Endodermal cell (in vitro differentiated cells): ENCODE results near the gene MYO16. TPM values are rescaled to one million over a fixed set of nuclear protein-coding genes. Genes with fewer than 3 reads are reported as not detected.

Experiments
- DNase-seq: peaks from one replicate; pipeline ENCODE4 v3.0.0-alpha.2; 2017
- H3K27ac ChIP-seq: 2 replicates; pipeline ENCODE4 v1.5.1; 2013; ENCODE audit warnings: mild to moderate bottlenecking, low read depth, low read length, moderate library complexity
- H3K27me3 ChIP-seq: 2 replicates; pipeline ENCODE4 v1.6.1; 2013; ENCODE audit warnings: mild to moderate bottlenecking, low read length, moderate library complexity; ENCODE audit not compliant: insufficient read depth, control insufficient read depth, poor library complexity, severe bottlenecking
- H3K36me3 ChIP-seq: 2 replicates; pipeline ENCODE4 v1.7.0; 2013; ENCODE audit warnings: mild to moderate bottlenecking, low read length, moderate library complexity; ENCODE audit not compliant: control insufficient read depth, insufficient read depth
- H3K4me1 ChIP-seq: one replicate; pipeline ENCODE4 v1.7.0; 2013; ENCODE audit warnings: low read length; ENCODE audit not compliant: control insufficient read depth, insufficient read depth
- H3K4me3 ChIP-seq: 2 replicates; pipeline ENCODE4 v1.5.1; 2013; ENCODE audit warnings: mild to moderate bottlenecking, low read length, moderate library complexity
- H3K9ac ChIP-seq: 2 replicates; pipeline ENCODE4 v1.6.1; 2013; ENCODE audit warnings: mild to moderate bottlenecking, low read length, moderate library complexity; ENCODE audit not compliant: poor library complexity, severe bottlenecking; ENCODE audit errors: extremely low read depth
- H3K9me3 ChIP-seq: 2 replicates; pipeline ENCODE4 v1.6.1; 2013; ENCODE audit warnings: mild to moderate bottlenecking, low read length, moderate library complexity; ENCODE audit not compliant: control insufficient read depth
- H3K27ac Mint-ChIP-seq: 2 replicates; pipeline ENCODE4 v1.8.0; 2020; ENCODE audit warnings: mixed read lengths
- H3K27me3 Mint-ChIP-seq: 2 replicates; pipeline ENCODE4 v1.8.0; 2021; ENCODE audit warnings: mild to moderate bottlenecking, mixed read lengths; ENCODE audit not compliant: insufficient read depth
- H3K36me3 Mint-ChIP-seq: 2 replicates; pipeline ENCODE4 v1.8.0; 2020; ENCODE audit warnings: low read depth, mixed read lengths
- H3K4me1 Mint-ChIP-seq: 2 replicates; pipeline ENCODE4 v1.8.0; 2020; ENCODE audit warnings: mixed read lengths
- H3K4me3 Mint-ChIP-seq: 2 replicates; pipeline ENCODE4 v1.8.0; 2020; ENCODE audit warnings: mild to moderate bottlenecking, moderate library complexity, mixed read lengths
- H3K9me3 Mint-ChIP-seq: 2 replicates; pipeline ENCODE4 v1.8.0; 2020; ENCODE audit warnings: mild to moderate bottlenecking, mixed read lengths
- CTCF ChIP-seq: fragments of 200-600 bp; sonication (generic); conservative IDR thresholded peaks from 2 replicates; pipeline ENCODE4 v1.5.0; 2021; ENCODE audit warnings: antibody characterized with exemption, mild to moderate bottlenecking
- WGBS, 2 experiments: methylation state at CpG; one replicate each; pipeline versions ENCODE4 v1.1.5 to v1.1.7; 2013; ENCODE audit warnings: missing lambda C conversion rate in 2 of 2, mixed read lengths in 1 of 2; ENCODE audit not compliant: insufficient coverage in 1 of 2, insufficient read length in 1 of 2; 5-methylcytosine and 5-hydroxymethylcytosine counted together
- total RNA-seq, 2 donors: library from RNA; stranded (reverse); fragmentation: NEBNext Ultra II Directional in 1 of 2; extraction: Animal tissue kit (Norgen Biotek cat#: 25700) in 1 of 2; gene quantifications; 2 replicates in 1 of 2; 3 replicates in 1 of 2; pipeline ENCODE4 v1.2.1, GENCODE V29; 2021

Gene MYO16
- total RNA-seq, 2 donors from 2014 or later: 0.70 to 1.2 TPM

DNA sequence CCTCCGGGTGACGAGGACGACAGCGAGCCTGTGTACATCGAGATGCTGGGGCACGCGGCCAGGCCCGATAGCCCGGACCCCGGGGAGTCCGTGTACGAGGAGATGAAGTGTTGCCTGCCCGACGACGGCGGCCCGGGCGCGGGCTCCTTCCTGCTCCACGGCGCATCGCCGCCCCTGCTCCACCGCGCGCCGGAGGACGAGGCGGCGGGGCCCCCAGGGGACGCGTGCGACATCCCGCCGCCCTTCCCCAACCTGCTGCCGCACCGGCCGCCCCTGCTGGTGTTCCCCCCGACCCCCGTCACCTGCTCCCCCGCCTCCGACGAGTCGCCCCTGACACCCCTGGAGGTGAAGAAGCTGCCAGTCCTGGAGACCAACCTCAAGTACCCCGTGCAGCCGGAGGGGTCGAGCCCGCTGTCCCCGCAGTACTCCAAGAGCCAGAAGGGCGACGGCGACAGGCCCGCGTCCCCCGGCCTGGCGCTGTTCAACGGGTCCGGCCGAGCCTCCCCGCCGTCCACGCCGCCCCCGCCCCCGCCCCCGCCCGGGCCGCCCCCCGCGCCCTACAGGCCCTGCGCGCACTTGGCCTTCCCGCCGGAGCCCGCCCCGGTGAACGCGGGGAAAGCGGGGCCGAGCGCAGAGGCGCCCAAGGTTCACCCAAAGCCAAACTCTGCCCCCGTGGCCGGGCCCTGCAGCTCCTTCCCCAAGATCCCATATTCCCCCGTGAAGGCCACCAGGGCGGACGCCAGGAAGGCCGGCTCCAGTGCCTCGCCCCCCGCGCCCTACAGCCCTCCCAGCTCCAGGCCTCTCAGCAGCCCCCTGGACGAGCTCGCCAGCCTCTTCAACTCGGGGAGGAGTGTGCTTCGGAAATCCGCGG, 511.3 kb downstream of the MYO16 start:
- no peak for DNase-seq
- H3K36me3 Mint-ChIP-seq: peaks cover 8% of the 10 kb centered on the region

DNA sequence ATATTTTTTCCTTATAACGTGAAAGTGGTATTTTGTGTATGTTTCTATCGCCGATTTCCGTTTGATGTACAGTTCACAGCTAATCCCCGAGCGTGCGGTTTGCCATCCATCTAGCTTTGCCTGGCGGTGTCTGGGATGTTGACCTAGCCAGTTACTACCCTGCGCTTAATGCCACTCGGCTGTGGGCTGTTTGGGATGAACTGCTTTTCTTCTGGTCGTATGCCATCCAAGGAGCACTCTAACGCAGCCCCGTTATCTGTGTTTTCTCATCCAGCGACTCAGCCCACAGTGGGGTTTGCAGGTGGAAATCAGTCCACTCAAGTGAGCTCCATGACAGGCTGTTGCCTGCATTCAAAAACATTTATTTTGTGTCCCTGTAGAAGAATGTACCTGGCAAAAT, 512.3 kb downstream of the MYO16 start:
- Histone ChIP-seq H3K4me3 (no peak overlapping the region), H3K9ac (no peak overlapping the region), H3K27ac (no peak overlapping the region), H3K4me1 (no peaks in the 10 kb centered on the region), H3K9me3 (peaks cover 11% of the 10 kb centered on the region), H3K27me3 (no peaks in the 10 kb centered on the region), H3K36me3 (no peaks in the 10 kb centered on the region)
- 96 to 99% methylated on average over 10 to 14 of the region's 14 CpGs for WGBS, 2 experiments
- Mint-ChIP-seq H3K27ac (no peak overlapping the region), H3K4me3 (no peak overlapping the region), H3K27me3 (no peaks in the 10 kb centered on the region), H3K36me3 (peaks cover 8% of the 10 kb centered on the region), H3K9me3 (peaks cover 28% of the 10 kb centered on the region), H3K4me1 (no peaks in the 10 kb centered on the region)
- no peak for DNase-seq
- no peak for TF ChIP-seq CTCF

More for the DNA sequence above, 511.3 kb downstream of the MYO16 start:
- WGBS, 2 experiments: 93 to 97% methylated on average over 33 to 90 of the region's 97 CpGs
- no peaks in the 10 kb centered on the region for H3K27me3 ChIP-seq
- no peak overlapping the region for H3K27ac ChIP-seq
- no peaks in the 10 kb centered on the region for H3K4me1 ChIP-seq
- Mint-ChIP-seq H3K4me3 (no peak overlapping the region), H3K27me3 (no peaks in the 10 kb centered on the region), H3K27ac (no peak overlapping the region), H3K9me3 (peaks cover 28% of the 10 kb centered on the region), H3K4me1 (no peaks in the 10 kb centered on the region)
- no peak overlapping the region for H3K4me3 ChIP-seq
- TF ChIP-seq CTCF: no peak
- no peak overlapping the region for H3K9ac ChIP-seq
- H3K9me3 ChIP-seq: peaks cover 11% of the 10 kb centered on the region
- H3K36me3 ChIP-seq: no peaks in the 10 kb centered on the region

GRCh38 chr13:109144693-109145437, 515.5 kb downstream of the MYO16 start:
- no peak overlapping the region for H3K4me3 ChIP-seq
- Mint-ChIP-seq H3K27me3 (no peaks in the 10 kb centered on the region), H3K27ac (no peak overlapping the region), H3K4me3 (no peak overlapping the region), H3K9me3 (peaks cover 17% of the 10 kb centered on the region), H3K36me3 (peaks cover 4% of the 10 kb centered on the region), H3K4me1 (peaks cover 11% of the 10 kb centered on the region)
- H3K27me3 ChIP-seq: no peaks in the 10 kb centered on the region
- DNase-seq: no peak
- peaks cover 1% of the 10 kb centered on the region for H3K9me3 ChIP-seq
- 69 to 94% methylated on average over 3 to 4 of the region's 5 CpGs for WGBS, 2 experiments
- H3K27ac ChIP-seq: no peak overlapping the region
- no peak overlapping the region for H3K9ac ChIP-seq
- H3K4me1 ChIP-seq: peaks cover 3% of the 10 kb centered on the region
- TF ChIP-seq CTCF: no peak
- H3K36me3 ChIP-seq: no peaks in the 10 kb centered on the region
